ENCODE results near the gene DIP2B. TPM values are rescaled to one million over a fixed set of nuclear protein-coding genes. Genes with fewer than 3 reads are reported as not detected.

DIP2B gene
- total RNA-seq, 4 donors from 2014 or later: 27.9 to 31.8 (median 29.8) TPM

DNA sequence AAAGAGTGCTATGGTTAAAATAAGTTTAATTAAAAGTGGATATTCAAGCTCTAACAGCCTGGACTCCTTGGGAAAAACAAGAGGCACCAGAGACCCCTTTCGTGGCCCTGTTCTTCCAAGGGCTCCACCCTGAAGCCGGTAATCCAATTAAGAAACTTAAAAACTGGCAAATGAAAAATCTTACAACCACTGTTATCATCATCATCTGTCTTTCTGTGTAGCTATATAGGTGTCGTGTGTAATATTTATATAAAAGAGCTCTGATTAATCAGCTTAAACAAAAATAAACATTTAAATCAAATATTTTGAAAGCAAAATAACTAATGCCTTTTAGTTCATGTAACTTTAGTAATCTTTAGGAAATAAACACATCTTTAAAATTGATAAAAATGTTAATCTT lies 263.6 kb downstream of the DIP2B start:
- TF ChIP-seq, protein P1, sequence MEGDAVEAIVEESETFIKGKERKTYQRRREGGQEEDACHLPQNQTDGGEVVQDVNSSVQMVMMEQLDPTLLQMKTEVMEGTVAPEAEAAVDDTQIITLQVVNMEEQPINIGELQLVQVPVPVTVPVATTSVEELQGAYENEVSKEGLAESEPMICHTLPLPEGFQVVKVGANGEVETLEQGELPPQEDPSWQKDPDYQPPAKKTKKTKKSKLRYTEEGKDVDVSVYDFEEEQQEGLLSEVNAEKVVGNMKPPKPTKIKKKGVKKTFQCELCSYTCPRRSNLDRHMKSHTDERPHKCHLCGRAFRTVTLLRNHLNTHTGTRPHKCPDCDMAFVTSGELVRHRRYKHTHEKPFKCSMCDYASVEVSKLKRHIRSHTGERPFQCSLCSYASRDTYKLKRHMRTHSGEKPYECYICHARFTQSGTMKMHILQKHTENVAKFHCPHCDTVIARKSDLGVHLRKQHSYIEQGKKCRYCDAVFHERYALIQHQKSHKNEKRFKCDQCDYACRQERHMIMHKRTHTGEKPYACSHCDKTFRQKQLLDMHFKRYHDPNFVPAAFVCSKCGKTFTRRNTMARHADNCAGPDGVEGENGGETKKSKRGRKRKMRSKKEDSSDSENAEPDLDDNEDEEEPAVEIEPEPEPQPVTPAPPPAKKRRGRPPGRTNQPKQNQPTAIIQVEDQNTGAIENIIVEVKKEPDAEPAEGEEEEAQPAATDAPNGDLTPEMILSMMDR (IDR thresholded peaks at IDR 0.05; ENCODE audit: low read depth): no peak

DNA sequence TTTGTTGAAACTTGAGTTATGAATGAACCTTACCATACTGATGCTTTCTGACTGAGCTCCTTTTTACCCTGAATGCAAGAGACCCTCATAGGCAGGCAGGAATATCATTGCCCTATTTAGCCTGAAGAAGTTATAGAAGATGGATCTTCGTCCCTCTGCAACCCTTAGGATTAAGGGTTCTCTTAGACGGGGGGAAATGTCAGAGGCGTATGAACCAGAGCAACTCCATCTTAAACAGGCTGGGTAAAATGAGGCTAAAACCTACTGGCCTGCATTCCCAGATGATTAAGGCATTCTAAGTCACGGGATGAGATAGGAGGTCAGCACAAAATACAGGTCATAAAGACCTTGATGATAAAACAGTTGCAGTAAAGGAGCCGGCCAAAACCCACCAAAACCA lies 266.6 kb downstream of the DIP2B start:
- TF ChIP-seq, protein P1 (IDR thresholded peaks at IDR 0.05; ENCODE audit: low read depth): no peak

DNA sequence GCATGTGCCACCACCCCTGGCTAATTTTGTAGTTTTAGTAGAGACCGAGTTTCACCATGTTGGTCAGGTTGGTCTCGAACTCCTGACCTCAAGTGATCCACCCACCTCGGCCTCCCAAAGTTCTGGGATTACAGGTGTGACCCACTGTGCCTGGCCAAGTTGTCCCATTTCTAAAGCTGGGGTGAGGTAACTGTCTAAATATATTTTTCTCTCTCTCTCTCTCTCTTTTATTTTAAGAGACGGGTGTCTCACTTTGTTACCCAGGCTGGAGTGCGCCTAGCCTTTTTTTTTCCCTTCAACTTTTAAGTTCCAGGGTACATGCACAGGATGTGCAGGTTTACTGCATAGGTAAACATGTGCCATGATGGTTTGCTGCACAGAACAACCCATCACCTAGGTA lies 267.7 kb downstream of the DIP2B start:
- TF ChIP-seq, protein P1 (IDR thresholded peaks at IDR 0.05; ENCODE audit: low read depth): no peak

DNA sequence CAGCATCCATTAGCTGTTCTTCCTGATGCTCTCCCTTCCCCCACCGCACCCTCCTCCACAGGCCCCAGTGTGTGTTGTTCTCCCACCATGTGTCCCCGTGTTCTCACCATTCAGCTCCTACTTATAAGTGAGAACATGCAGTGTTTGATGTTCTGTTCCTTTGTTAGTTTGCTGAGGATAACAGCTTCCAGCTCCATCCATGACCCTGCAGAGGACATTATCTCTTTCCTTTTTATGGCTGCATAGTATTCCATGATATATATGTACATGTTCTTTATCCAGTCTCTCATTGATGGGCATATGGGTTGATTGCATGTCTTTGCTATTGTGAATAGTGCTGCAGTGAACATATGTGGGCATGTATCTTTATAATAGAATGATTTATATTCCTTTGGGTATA lies 268.1 kb downstream of the DIP2B start:
- TF ChIP-seq, protein P1 (IDR thresholded peaks at IDR 0.05; ENCODE audit: low read depth): no peak

DNA sequence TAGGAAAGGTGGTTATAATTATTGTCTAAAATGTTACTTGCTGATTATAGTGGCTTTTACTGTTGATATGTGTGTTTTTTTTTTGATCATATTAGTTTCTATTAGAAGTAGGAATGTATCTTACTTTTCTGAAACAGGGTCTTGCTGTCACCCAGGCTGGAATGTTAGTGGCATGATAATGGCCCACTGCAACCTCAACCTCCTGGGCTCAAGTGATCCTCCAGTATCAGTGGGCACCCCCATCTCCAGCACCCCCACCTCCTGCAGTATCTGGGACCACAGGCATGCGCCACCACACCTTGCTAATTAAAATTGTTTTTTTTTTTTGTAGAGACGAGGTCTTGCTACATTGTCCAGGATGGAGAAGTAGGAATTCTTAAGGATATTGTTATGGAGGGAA lies 270.5 kb downstream of the DIP2B start:
- TF ChIP-seq, protein P1 (IDR thresholded peaks at IDR 0.05; ENCODE audit: low read depth): no peak

DNA sequence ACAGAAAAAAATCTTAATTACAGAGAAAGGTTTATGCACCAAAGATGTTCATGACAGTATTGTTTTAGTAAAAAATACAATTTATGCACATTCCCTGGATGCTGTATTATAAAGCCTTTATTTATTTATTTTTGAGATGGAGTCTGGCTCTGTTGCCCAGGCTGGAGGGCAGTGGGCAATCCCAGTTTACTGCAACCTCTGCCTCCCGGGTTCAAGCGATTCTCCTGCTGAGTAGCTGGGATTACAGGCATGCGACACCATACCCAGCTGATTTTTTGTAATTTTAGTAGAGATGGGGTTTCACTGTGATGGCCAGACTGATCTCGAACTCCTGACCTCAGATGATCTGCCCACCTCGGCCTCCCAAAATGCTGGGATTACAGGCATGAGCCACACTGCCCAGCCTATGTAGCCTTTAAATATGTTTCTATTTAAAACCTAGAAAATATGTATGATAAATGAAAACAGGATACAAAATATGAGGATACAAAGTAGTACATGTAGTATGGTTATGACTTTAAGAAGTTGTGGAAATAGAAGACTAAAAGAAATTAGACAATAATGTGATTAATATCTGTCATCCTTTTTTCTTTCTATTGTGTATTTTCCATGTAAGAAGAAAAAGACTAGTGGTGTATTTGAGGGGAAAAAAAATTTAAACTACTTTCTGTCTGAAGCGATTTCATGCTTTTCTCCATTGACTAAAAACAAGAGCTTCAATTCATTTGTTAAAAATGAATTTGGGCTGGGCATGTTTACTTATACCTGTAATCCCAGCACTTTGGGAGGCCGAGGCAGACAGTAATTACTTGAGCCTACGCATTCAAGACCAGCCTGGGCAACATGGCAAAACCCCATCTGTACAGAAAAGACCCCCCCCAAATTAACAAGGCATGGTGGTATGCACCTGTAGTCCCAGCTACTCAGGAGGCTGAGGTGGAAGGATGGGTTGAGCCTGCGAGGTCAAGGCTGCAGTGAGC lies 272.3 kb downstream of the DIP2B start:
- TF ChIP-seq, protein P1 (IDR thresholded peaks at IDR 0.05; ENCODE audit: low read depth): no peak

DNA sequence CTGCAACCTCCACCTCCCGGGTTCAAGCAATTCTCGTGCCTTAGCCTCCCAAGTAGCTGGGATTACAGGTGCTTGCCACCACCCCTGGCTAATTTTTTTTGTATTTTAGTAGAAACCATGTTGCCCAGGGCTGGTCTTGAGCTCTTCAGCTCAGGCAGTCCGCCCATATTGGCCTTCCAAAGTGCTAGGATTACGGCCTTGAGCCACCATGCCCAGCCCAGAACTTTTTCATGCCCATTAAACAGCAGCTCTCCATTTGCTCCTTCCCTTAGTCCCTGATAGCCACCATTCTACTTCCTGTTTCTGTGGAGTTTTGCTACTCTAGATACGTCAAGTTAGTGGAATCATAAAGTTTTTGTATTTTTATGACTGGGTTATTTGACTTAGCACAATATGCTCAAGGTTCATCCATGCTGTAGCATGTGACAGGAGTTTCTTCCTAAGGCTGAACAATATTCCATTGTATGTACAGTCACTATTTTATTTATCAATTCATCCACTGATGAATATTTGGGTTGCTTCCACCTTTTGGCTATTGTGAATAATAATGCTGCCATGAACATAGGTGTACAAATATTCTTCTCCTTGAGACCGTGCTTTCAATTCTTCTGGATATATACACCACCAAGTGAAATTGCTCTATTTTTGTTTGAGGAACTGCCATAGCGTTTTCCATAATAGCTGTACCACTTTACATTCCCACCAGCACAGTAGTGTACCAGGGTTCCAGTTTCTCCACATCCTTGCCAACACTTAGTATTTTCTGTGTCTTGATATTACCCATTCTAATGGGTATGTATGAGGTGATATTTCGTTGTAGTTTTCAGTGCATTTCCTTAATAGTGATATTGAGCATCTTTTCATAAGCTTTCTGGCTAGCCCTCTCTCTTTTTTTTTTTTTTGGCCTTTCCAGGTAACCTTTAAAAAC lies 274.1 kb downstream of the DIP2B start:
- TF ChIP-seq, protein P1 (IDR thresholded peaks at IDR 0.05; ENCODE audit: low read depth): no peak

Data from subcutaneous adipose tissue (tissue), 4 donors.